MM.1S (cell line): ENCODE data around the gene FAF1.

Experiments used
- EZH2 ChIP-seq: fragments of 300-600 bp; sonication (generic); optimal IDR thresholded peaks from 2 replicates; pipeline ENCODE3; 2017; ENCODE audit warnings: low read depth, mild to moderate bottlenecking, antibody characterized with exemption, low read length, mixed read lengths
- TF ChIP-seq, protein P1 (sequence below): fragments of 300-600 bp; sonication (generic); IDR thresholded peaks from 2 replicates; pipeline ENCODE4 v1.5.1; 2016; ENCODE audit warnings: antibody characterized with exemption, low read length, mixed read lengths

DNA sequence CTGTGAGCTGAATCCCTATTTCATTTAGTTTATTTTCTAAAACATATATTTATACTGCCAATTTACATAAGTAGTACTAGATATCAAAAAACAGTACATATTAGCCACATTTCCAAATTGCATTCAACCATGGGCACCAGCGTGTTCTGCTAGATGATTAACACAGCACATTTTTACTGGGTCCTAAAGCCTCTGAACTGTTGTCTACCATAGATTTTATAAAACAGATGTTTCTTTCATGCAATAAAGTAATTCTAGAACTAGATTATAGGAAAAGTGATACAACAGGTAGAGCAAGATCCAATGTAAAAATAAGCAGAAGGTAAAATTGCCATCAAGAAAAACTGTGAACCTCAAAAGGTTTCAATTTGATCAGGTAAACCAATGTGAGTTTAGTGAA, 108.6 kb downstream of the FAF1 start:
- TF ChIP-seq, protein P1, sequence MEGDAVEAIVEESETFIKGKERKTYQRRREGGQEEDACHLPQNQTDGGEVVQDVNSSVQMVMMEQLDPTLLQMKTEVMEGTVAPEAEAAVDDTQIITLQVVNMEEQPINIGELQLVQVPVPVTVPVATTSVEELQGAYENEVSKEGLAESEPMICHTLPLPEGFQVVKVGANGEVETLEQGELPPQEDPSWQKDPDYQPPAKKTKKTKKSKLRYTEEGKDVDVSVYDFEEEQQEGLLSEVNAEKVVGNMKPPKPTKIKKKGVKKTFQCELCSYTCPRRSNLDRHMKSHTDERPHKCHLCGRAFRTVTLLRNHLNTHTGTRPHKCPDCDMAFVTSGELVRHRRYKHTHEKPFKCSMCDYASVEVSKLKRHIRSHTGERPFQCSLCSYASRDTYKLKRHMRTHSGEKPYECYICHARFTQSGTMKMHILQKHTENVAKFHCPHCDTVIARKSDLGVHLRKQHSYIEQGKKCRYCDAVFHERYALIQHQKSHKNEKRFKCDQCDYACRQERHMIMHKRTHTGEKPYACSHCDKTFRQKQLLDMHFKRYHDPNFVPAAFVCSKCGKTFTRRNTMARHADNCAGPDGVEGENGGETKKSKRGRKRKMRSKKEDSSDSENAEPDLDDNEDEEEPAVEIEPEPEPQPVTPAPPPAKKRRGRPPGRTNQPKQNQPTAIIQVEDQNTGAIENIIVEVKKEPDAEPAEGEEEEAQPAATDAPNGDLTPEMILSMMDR, result no peak
- TF ChIP-seq EZH2, result no peak
